HG02852 (cell line): ENCODE results near the gene TUBB.

ENCODE experiments used
- ATAC-seq: cut with Tn5 transposase; IDR thresholded peaks from one replicate; pipeline ENCODE4 v1.9.1; 2021; ENCODE audit warnings: mild to moderate bottlenecking, moderate library complexity; ENCODE audit not compliant: unreplicated experiment

TUBB gene

DNA sequence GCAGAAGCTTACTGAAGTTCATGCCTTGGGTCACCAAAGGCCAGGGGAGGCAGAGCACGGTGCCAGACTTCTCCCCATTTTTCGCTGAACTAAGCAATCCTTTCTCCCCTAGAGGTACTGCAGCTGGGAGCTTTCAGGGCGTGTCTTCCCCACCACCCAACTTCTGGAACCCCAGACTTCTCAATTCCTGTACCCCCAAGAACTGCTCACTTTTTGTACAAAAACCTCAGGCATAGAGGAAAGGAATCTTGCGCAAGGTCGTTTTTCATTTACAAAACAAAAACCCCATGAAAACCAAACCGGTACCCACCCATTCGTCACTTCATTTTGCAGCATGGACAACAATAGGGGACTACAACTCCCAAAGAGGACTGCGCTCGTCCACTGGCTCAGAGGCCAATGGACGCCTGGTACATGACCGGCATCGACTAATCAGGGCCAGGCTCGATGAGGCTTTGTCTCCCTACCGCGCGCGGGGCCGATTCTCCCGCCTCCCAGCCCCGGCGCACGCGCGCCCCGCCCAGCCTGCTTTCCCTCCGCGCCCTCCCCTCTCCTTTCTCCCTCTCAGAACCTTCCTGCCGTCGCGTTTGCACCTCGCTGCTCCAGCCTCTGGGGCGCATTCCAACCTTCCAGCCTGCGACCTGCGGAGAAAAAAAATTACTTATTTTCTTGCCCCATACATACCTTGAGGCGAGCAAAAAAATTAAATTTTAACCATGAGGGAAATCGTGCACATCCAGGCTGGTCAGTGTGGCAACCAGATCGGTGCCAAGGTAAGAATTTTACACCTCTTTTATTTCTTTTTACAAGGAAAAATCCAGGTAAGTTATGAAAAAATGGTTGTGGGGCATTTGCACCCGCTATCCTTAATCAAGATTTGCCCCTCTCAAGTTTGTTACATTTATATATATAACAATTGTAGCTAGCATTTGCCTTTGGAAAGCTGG lies at the start of gene TUBB:
TSS of gene TUBB (plus strand) at position 562 of the 947 bp plus-strand sequence. CDS start at position 717, 155 bp downstream.
- peak; percentile 35 for ATAC-seq

- ATAC-seq, result no peak
These were observed 49.2 kb upstream of the TUBB start for GRCh38 chr6:30670760-30671527.

GRCh38 chr6:30672445-30673253 lies 47.5 kb upstream of the TUBB start, which contains the start of gene DHX16:
TSS of gene DHX16 (minus strand) at chr6:30673006. CDS start at chr6:30672841, 165 bp downstream.
- ATAC-seq, result no peak

GRCh38 chr6:30676660-30677285 lies 43.4 kb upstream of the TUBB start:
- no peak for ATAC-seq

GRCh38 chr6:30678964-30679726 lies 41.0 kb upstream of the TUBB start:
- no peak for ATAC-seq

DNA sequence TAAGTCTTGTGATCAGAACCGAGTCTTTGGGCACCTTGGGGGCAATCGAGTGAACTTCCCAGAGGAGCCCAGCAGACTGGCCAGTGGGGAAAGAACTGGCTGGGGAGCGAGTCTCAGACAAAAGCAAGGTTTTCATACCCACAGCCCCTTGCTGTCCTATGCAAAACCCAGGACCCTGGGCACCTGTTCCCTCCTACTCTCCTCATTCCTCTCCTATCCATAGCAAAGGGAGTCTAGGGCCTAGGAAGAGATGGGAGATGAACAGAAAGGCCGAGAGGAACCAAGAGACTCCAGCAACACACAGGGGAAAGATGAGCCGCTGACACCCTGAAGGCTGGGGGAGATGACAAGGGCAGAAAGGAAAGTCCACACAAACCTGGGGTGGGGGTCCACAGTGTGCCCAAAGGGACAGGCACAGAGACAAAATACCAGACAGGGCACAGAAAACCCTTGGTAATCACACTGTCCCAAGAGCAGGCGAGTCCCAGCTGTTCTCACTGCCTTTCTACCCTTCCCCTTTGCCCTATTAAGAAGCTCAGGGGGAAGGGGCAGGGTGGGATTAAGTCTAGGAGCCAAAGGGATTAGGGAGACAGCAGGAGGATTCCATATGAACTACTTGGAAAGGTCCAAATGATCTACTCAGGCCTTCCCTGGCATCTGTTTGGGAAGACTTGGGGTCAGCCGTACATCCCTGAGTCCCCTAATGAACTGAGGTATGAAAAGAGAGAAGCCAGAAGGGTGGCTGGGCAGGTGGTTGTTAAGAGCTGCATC lies 40.2 kb upstream of the TUBB start:
- no peak for ATAC-seq

DNA sequence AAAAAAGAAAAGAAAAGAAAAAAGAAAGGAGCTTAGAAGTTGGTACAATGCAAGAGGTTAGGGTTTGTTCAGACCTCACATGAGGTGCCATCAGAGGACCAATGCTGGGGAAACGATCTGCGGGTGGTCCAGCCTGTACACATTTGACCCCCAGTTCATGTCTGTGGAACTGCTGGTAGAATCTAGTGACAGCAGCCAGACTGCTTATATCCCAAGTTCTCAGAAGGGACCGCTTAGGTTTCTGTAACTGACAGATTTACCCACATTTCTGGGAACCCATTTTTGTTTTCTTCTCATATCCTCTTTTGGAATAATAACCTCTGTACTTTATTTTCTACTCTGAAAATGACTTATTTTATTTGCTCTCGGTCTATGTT lies 38.4 kb upstream of the TUBB start:
- no peak for ATAC-seq

- ATAC-seq, result peak; percentile 36
These were observed 37.7 kb upstream of the TUBB start for GRCh38 chr6:30682143-30683117.

- ATAC-seq, result no peak
These were observed 36.8 kb upstream of the TUBB start for GRCh38 chr6:30683183-30683979.

DNA sequence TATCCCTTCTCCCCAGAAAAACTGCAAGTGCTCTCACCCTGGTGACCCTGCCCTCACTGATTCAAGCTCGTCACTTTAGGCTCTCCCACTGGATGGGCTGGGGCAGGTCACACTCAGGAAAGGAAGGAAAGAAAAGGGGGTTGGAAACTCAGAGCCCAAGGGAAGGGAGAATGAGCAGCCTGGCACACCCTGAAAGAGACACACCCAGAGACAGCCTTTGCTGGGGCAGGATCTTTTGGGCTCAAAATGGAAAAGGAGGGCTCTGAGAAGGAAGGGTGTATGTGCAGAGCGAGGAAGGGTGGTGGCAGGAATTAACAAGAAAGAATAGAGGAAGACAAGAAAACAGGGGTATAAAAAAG lies 36.2 kb upstream of the TUBB start:
- no peak for ATAC-seq

DNA sequence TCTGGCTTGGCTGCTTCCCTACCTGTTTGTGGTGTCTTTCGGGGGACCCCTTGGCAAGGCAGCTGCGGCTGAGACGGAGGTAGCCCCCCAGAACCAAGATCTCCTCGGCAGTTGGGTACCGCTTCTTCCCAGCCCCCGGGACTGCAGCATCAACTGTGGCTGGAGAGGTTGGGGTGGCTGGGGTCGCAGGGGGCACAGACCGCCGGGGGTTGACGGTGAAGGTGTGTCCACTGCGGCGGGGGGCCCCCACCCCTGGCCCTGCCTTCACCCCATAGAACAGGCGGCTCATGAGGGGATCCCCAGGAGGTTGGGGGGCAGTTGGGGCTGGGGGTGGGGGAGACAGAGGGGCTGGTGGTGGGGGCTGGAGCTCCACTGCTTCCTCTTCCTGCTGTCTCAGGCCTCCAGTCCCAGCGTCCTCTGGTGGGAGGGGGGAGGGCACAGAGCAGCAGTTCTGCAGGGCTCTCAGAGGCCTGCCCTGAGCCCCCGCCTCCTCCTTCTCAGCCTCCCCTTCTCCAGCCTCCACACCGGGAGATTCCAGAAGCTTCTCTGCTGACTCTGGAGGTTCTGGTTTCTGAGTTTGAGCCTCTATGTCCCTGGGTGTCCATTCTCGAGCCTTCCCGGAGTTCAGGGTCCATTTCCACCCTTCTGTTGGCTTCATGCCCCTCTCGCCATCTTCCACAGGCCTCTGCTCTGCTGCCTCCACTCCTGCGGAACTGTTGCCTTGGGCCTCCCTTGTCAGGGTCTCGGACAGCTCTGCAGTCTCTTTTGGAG lies 35.6 kb upstream of the TUBB start:
- ATAC-seq, result no peak

DNA sequence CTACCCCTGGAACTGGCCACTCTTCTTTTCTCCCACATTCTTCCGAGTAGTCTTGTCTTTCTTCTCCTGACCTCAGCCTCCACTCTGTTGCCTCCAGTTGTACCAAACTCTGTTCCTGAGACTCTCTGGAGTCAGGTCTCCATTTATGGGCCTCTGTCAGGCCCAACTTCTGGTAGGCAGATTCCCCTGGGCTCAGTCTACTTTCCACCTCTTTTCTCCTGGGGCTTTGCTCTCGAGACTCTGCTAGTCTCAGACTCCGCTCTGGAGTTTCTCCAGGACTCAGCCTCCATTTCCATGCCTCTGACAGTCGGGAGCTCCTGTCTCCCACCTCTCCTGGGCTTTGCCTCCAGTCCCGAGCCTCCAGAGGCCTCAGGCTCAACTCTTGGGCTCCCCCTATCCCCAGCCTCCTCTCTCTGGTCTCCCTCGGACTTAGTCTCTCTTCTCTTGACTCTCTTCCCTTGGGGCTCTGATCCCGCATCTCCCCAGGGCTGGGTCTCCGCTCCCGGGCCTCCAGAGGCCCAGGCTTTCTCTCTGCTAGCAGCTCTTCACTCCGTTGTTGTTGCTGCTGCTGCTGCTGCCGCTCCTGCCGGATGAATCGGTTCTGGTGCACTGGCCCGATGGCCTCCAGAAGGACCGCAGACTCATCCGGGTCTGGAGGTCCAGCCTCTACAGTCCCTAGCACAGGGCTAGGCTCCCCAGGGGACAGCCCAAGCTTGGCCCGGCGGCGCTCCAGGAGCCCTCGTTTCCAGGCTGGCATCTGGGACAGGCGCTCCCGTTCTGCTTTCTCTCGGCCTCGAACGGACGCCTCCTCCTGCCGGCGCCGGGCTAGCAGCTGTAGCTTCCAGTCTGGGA lies 34.8 kb upstream of the TUBB start:
- ATAC-seq, result no peak

- ATAC-seq, result peak; percentile 15
These were observed 33.9 kb upstream of the TUBB start, which contains the start of gene PPP1R18 for GRCh38 chr6:30686009-30686907. TSS of gene PPP1R18 (minus strand) at chr6:30686645. CDS start at chr6:30686018, 627 bp downstream.
